K562 (cell line): ENCODE data around the gene GAK. TPM values are rescaled to one million over a fixed set of nuclear protein-coding genes. Genes with fewer than 3 reads are reported as not detected.

Experiments used
- ATAC-seq: fragments of 200-7000 bp; cut with Tn5 transposase; 3 replicates; pipeline ENCODE4 v1.9.1; 2020; ENCODE audit warnings: moderate library complexity
- BruUV-seq: library from RNA; stranded (reverse); fragments of 400-500 nt; replicated peaks from 2 replicates; lab custom pipeline; 2021; lab: Mats Ljungman, UMichigan
- CTCF ChIA-PET: fragments of 300-600 bp; formaldehyde crosslinking; extraction: SDS; loops from one replicate; lab custom pipeline; 2021; ENCODE audit warnings: low intra/inter-chr PET ratio; lab: Yijun Ruan, JAX
- POLR2A ChIA-PET: fragments of 300-600, 350-650 bp; sonication (Branson Sonifier 250); formaldehyde crosslinking; extraction: SDS; loops from one replicate; lab custom pipeline; 2021; ENCODE audit warnings: antibody characterized with exemption, inconsistent platforms; lab: Yijun Ruan, JAX
- DNase-seq, 4 experiments: peaks; one replicate each; pipeline versions ENCODE4 v3.0.0 to v3.0.0-alpha.2; 2011 to 2018; ENCODE audit warnings: low spot score in 3 of 4, mixed read lengths in 3 of 4; ENCODE audit errors: extremely low read depth in 1 of 4
- FAIRE-seq: peaks from 2 replicates; lab custom pipeline; 2011; peaks lifted over from hg19 to GRCh38; lab: Jason Lieb, UNC
- H2AFZ ChIP-seq: 2 replicates; pipeline ENCODE4 v1.6.0; 2011; ENCODE audit warnings: low read depth, low read length, control low read depth, inconsistent platforms
- H3K27ac ChIP-seq: fragments of 200-600 bp; 3 replicates; pipeline ENCODE4 v1.8.0; 2011; ENCODE audit warnings: low read depth, mild to moderate bottlenecking, control low read depth, inconsistent platforms, low read length, moderate library complexity, mixed read lengths; ENCODE audit errors: extremely low read depth
- H3K27me3 ChIP-seq, 2 experiments: fragments of 300-600 bp in 1 of 2; 2 replicates in 1 of 2; 3 replicates in 1 of 2; pipeline versions ENCODE4 v1.6.0 to v1.8.0; 2011; ENCODE audit warnings: inconsistent platforms in 2 of 2, low read length in 2 of 2, mild to moderate bottlenecking in 1 of 2, mixed read lengths in 1 of 2, moderate library complexity in 1 of 2; ENCODE audit not compliant: control insufficient read depth in 2 of 2, insufficient read depth in 2 of 2
- H3K36me3 ChIP-seq: fragments of 300-600 bp; 3 replicates; pipeline ENCODE4 v1.8.0; 2011; ENCODE audit warnings: mild to moderate bottlenecking, low read length, inconsistent platforms; ENCODE audit not compliant: control insufficient read depth, insufficient read depth
- H3K4me1 ChIP-seq, 2 experiments: fragments of 200-600 bp in 1 of 2; replicated peaks in 1 of 2; 2 replicates in 1 of 2; 3 replicates in 1 of 2; pipeline versions ENCODE4 v1.5.1 to v1.8.0; 2011; ENCODE audit warnings: inconsistent platforms in 2 of 2, low read length in 2 of 2, mild to moderate bottlenecking in 1 of 2, mixed read lengths in 1 of 2, moderate library complexity in 1 of 2; ENCODE audit not compliant: control insufficient read depth in 2 of 2, insufficient read depth in 2 of 2
- H3K4me2 ChIP-seq: 2 replicates; pipeline ENCODE4 v1.6.1; 2011; ENCODE audit warnings: low read length, control low read depth, inconsistent platforms, mixed read lengths; ENCODE audit not compliant: insufficient read depth
- H3K4me3 ChIP-seq: fragments of 200-600 bp; sonication (generic), shearing (Covaris generic); 2 replicates; pipeline ENCODE4 v1.5.1; 2016; ENCODE audit warnings: control low read depth, inconsistent platforms
- H3K79me2 ChIP-seq: fragments of 200-600 bp; 3 replicates; pipeline ENCODE4 v1.8.0; 2011; ENCODE audit warnings: low read length, inconsistent platforms; ENCODE audit not compliant: control insufficient read depth, insufficient read depth
- H3K9ac ChIP-seq, 2 experiments: 2 replicates each; pipeline versions ENCODE4 v1.6.0 to v1.6.1; 2011; ENCODE audit warnings: low read depth in 2 of 2, low read length in 2 of 2, control low read depth in 1 of 2, inconsistent platforms in 1 of 2, mild to moderate bottlenecking in 1 of 2, mixed read lengths in 1 of 2; ENCODE audit not compliant: insufficient read depth in 1 of 2
- H3K9me1 ChIP-seq: one replicate; pipeline ENCODE4 v1.6.0; 2011; ENCODE audit warnings: inconsistent platforms, mild to moderate bottlenecking, low read length, moderate library complexity; ENCODE audit not compliant: control insufficient read depth, insufficient read depth
- H3K9me3 ChIP-seq: replicated peaks from 2 replicates; pipeline ENCODE4 v1.5.1; 2011; ENCODE audit warnings: low read depth, low read length, inconsistent platforms; ENCODE audit not compliant: control insufficient read depth, insufficient read depth
- H4K20me1 ChIP-seq: replicated peaks from 2 replicates; pipeline ENCODE4 v1.6.1; 2011; ENCODE audit warnings: low read length, inconsistent platforms, mixed read lengths; ENCODE audit not compliant: control insufficient read depth, insufficient read depth
- C11orf30 ChIP-seq: fragments of 450-650 bp; IDR thresholded peaks from 2 replicates; pipeline ENCODE4 v1.6.1; 2016; ENCODE audit warnings: low read depth, mild to moderate bottlenecking
- SMAD2 ChIP-seq: fragments of 150-350 bp; IDR thresholded peaks from 2 replicates; pipeline ENCODE4 v1.6.1; 2014; ENCODE audit warnings: low read depth, mild to moderate bottlenecking, low read length
- TAF1 ChIP-seq: IDR thresholded peaks from 2 replicates; pipeline ENCODE4 v1.6.1; 2011; ENCODE audit warnings: mild to moderate bottlenecking, low read length, moderate library complexity; ENCODE audit not compliant: insufficient read depth, control insufficient read depth, severe bottlenecking; ENCODE audit errors: extremely low read depth
- TAF15 ChIP-seq: fragments of 200-400 bp; formaldehyde crosslinking; IDR thresholded peaks from 2 replicates; pipeline ENCODE4 v1.6.1; 2017; ENCODE audit warnings: mild to moderate bottlenecking, low read depth, low read length, moderate library complexity
- TFAM ChIP-seq: fragments of 250-450 bp; sonication (Bioruptor Pico); conservative IDR thresholded peaks from 2 replicates; pipeline ENCODE4 v1.5.0; 2021; ENCODE audit warnings: mild to moderate bottlenecking, moderate library complexity
- ZC3H8 ChIP-seq: fragments of 450-650 bp; IDR thresholded peaks from 2 replicates; pipeline ENCODE4 v1.6.1; 2017
- WGBS: fragments of 100-300 bp; shearing (Covaris generic); methylation state at CpG from one replicate; pipeline ENCODE4 v1.1.6; 2016; ENCODE audit warnings: low coverage, mixed read lengths; ENCODE audit not compliant: insufficient coverage; ENCODE audit errors: missing lambda C conversion rate; 5-methylcytosine and 5-hydroxymethylcytosine counted together
- in situ Hi-C: fragments of 300-500 bp; cut with MboI; formaldehyde crosslinking; loops from 4 replicates; pipeline ENCODE4 v1.15.0; 2018; ENCODE audit warnings: inconsistent platforms, mixed read lengths
- intact Hi-C: fragments of 100-400 bp; cut with micrococcal nuclease; formaldehyde crosslinking; loops from 2 replicates; pipeline ENCODE4 v1.14.2; 2022
- polyA plus RNA-seq, 8 experiments: library from polyadenylated mRNA; depleted of rRNA in 4 of 8; stranded (reverse) in 5 of 8; unstranded in 3 of 8; fragments of >200 nt; fragmentation: Nextera tagmentation in 2 of 8; fragmentation: Illumina TruSeq in 1 of 8; extraction: Ambion mirVana in 2 of 8; extraction: Trizol in 1 of 8; gene quantifications; 2 replicates each; pipeline versions ENCODE4 v1.2.1 to v1.2.3, GENCODE V29; 2011 to 2014; ENCODE audit warnings: inconsistent platforms in 1 of 8, missing spikeins in 1 of 8
- total RNA-seq, 7 experiments: library from RNA; depleted of rRNA in 6 of 7; stranded (reverse); fragments of >200 nt in 6 of 7; fragmentation: Illumina TruSeq in 2 of 7; extraction: Trizol in 2 of 7; gene quantifications; 2 replicates each; pipeline versions ENCODE4 v1.2.1 to v1.2.3, GENCODE V29; 2011 to 2021; ENCODE audit warnings: low replicate concordance in 1 of 7
- TF ChIP-seq, protein P1 (sequence below), 2 experiments: fragments of 450-650 bp; formaldehyde crosslinking in 1 of 2; IDR thresholded peaks; 2 replicates each; pipeline versions ENCODE4 v1.4.0 to v1.6.1; 2014 to 2020; ENCODE audit warnings: mild to moderate bottlenecking in 2 of 2, borderline replicate concordance in 1 of 2, low read depth in 1 of 2

The GAK gene
- total and polyA plus RNA-seq, 9 of the 15 experiments (the other 6 are each of a cell fraction or from before 2014, with no cell fraction given), result 1.3 to 102 (median 16.2) TPM

GRCh38 chr4:866068-866760, 65.9 kb downstream of the GAK start:
- Histone ChIP-seq H3K36me3 (peaks cover 92% of the 10 kb centered on the region; the same call in 2 of the 3 replicates), H3K4me3 (no peak overlapping the region), H2AFZ (no peak overlapping the region), H3K79me2 (no peaks in the 10 kb centered on the region), H3K27ac (no peak overlapping the region), H3K27me3 (no peaks in the 10 kb centered on the region), H3K4me1 (peaks cover 0 to 21% of the 10 kb centered on the region in 2 experiments; a peak in 1 of 5 replicates), H4K20me1 (no peaks in the 10 kb centered on the region), H3K4me2 (no peak overlapping the region), H3K9me1 (no peaks in the 10 kb centered on the region), H3K9me3 (peaks cover 4% of the 10 kb centered on the region; the same call in 1 of the 2 replicates), H3K9ac (no peak overlapping the region; a peak in 1 of 4 replicates)
- in situ Hi-C loops, result no loop called here
- no peak for ATAC-seq
- ChIA-PET CTCF (no interaction called here), POLR2A (no interaction called here)
- no peak for FAIRE-seq
- WGBS, result 90% methylated on average over 16 of the region's 24 CpGs
- TF ChIP-seq TAF15, result no peak
- no peak for TF ChIP-seq ZC3H8
- no peak for TF ChIP-seq TAF1
- TF ChIP-seq, protein P1, sequence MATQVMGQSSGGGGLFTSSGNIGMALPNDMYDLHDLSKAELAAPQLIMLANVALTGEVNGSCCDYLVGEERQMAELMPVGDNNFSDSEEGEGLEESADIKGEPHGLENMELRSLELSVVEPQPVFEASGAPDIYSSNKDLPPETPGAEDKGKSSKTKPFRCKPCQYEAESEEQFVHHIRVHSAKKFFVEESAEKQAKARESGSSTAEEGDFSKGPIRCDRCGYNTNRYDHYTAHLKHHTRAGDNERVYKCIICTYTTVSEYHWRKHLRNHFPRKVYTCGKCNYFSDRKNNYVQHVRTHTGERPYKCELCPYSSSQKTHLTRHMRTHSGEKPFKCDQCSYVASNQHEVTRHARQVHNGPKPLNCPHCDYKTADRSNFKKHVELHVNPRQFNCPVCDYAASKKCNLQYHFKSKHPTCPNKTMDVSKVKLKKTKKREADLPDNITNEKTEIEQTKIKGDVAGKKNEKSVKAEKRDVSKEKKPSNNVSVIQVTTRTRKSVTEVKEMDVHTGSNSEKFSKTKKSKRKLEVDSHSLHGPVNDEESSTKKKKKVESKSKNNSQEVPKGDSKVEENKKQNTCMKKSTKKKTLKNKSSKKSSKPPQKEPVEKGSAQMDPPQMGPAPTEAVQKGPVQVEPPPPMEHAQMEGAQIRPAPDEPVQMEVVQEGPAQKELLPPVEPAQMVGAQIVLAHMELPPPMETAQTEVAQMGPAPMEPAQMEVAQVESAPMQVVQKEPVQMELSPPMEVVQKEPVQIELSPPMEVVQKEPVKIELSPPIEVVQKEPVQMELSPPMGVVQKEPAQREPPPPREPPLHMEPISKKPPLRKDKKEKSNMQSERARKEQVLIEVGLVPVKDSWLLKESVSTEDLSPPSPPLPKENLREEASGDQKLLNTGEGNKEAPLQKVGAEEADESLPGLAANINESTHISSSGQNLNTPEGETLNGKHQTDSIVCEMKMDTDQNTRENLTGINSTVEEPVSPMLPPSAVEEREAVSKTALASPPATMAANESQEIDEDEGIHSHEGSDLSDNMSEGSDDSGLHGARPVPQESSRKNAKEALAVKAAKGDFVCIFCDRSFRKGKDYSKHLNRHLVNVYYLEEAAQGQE (IDR thresholded peaks at IDR 0.05; ENCODE audit: borderline replicate concordance), result no peak
- TF ChIP-seq, protein P1 (CRISPR knock-in tag; IDR thresholded peaks at IDR 0.05; ENCODE audit: low read depth), result no peak
- TF ChIP-seq TFAM, result no peak
- no peak for TF ChIP-seq C11orf30
- no peak for TF ChIP-seq SMAD2
- no peak for DNase-seq
- BruUV-seq, result no TSS peak
- intact Hi-C loops, result no loop called here
